H54 (cell line): ENCODE data around the gene OR2A12.

Experiments used
- DNase-seq: peaks from one replicate; pipeline ENCODE4 v3.0.0; 2011; ENCODE audit warnings: low spot score, mixed read lengths; ENCODE audit not compliant: insufficient read length
- FAIRE-seq: peaks from 3 replicates; lab custom pipeline; 2011; peaks lifted over from hg19 to GRCh38; lab: Jason Lieb, UNC
- POLR2A ChIP-seq: IDR thresholded peaks from 2 replicates; pipeline ENCODE4 v1.6.1; 2011; ENCODE audit warnings: low read depth, mild to moderate bottlenecking, low read length

OR2A12 gene

GRCh38 chr7:144134116-144134515 lies 48.0 kb downstream of the OR2A12 start:
- no peak for TF ChIP-seq POLR2A
- no peak for FAIRE-seq

DNA sequence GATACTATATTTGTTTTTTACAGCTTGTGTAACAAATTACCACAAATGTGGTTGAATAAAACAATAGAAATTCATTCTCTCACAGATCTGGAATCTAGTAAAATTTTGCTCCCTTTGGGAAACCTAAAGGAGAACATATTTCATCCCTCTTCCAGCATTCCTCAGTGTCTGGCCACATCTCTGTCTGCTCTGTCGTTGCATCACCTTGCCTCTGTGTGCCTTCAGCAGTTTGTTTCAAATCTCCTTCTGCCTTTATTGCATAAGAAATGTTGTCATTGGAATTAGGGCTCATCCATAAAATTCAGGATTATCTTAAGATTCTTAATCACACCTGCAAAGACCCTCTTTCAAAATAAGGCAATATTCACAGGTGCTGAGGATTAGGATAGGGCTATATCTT lies 51.4 kb downstream of the OR2A12 start:
- DNase-seq (no peak), FAIRE-seq (no peak)
- TF ChIP-seq POLR2A = no peak

More at GRCh38 chr7:144134116-144134515, 48.0 kb downstream of the OR2A12 start:
- no peak for DNase-seq

DNA sequence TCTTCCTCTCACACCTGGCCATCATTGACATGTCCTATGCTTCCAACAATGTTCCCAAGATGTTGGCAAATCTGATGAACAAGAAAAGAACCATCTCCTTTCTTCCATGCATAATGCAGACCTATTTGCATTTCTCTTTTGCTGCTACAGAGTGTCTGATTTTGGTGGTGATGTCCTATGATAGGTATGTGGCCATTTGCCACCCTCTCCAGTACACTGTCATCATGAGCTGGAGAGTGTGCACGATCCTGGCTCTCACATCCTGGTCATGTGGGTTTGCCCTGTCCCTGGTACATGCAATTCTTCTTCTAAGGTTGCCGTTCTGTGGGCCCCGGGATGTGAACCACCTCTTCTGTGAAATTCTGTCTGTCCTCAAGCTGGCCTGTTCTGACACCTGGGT lies 56.1 kb downstream of the OR2A12 start:
- TF ChIP-seq POLR2A = no peak

DNA sequence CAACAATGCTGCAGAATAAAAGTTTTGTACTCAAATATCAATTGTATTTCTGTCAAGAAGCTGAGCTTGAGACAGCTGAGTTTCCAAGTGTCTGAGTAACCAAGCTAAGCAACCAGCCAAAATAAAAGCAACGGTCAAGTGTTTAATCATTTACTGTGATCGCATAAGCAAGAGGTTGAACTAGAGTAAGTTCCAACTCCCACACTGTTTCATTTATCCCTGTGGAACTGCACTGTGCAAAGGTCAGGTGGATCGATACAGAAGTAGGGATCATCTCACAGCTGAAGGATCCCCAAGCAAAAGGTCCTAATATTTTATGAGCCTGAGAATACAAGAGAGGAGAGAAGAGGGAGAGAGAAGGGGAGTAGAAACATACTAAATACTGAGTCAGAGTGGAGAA lies 58.3 kb downstream of the OR2A12 start:
- DNase-seq (no peak), FAIRE-seq (no peak)
- no peak for TF ChIP-seq POLR2A

More for the DNA sequence above, 56.1 kb downstream of the OR2A12 start:
- FAIRE-seq (no peak), DNase-seq (no peak)

DNA sequence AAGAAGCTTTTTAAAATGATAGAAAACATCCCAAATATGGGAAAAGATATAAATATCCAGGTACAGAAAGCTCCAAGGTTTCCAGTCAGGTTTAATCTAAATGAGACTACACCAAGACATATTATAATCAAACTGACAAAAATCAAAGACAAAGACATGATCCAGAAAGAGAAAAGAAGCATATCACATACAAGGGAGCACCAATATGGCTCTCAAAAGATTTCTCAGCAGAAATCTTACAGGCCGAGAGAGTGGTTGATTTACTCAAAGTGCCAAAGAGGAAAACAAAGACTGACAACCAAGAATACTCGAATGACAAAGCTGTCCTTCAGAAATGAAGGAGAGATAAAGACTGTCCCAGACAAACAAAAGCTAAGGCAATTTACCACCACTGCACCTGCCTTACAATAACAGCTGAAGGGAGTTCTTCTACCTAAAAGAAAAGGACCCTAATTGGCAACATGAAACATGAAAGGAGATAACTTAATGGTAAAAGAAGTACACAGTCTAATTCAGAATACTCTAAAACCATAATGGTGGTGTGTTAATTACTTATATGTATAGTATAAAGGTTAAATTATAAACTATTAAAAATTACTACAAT lies 62.2 kb downstream of the OR2A12 start:
- no peak for TF ChIP-seq POLR2A
- no peak for DNase-seq
- FAIRE-seq = no peak
